Measurements from ENCODE around the gene TAF1. TPM values are rescaled to one million over a fixed set of nuclear protein-coding genes. Genes with fewer than 3 reads are reported as not detected.

Gene TAF1
- total and polyA plus RNA-seq, 10 of the 15 experiments (the other 5 are each of a cell fraction or from before 2014, with no cell fraction given) = 4.1 to 24.2 (median 17.2) TPM

DNA sequence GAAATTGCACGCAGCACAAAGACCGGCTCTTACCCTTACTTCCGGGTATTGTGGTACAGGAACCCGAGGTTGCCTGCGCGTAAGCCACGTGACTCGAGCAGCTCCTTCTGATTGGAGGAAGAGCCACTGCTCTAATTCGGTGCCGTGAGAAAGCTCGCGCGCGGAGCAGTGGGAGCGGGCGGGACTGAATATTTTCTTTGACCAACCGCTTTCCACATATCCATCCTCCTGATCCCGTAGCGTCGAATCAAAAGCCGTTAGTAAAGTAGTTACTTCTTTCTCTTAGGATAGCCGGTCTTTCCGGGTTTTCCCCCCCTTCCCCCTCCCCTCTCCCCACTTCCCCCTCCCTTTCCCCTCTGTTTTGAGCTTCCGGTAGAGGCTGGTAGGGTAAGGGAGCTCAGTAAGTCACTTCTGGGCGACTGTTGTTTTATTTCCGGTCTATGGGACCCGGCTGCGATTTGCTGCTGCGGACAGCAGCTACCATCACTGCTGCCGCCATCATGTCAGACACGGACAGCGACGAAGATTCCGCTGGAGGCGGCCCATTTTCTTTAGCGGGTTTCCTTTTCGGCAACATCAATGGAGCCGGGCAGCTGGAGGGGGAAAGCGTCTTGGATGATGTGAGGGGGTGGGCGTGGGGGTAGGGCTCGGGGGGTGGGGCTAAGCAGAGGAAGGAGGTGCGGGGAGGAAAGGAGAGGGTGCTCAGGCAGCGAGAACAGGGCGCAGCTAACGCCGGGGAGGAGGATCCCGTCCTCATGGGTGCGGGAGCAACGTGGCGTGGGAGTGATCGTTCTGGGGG, at the start of gene TAF1 (continued):
- TF ChIP-seq HDAC2 (IDR thresholded peaks at IDR 0.05) (no peak), SIX5 (IDR thresholded peaks at IDR 0.05; ENCODE audit: low read depth, low read length, severe bottlenecking) (no peak), SMARCA5 (IDR thresholded peaks at IDR 0.05) (no peak), SP1 (IDR thresholded peaks at IDR 0.05; ENCODE audit: low read depth, low read length) (no peak), ZNF207 (IDR thresholded peaks at IDR 0.05; ENCODE audit: borderline replicate concordance) (no peak), SMAD1 (IDR thresholded peaks at IDR 0.05; ENCODE audit: low read depth, partially characterized antibody) (no peak), MYC (IDR thresholded peaks at IDR 0.05; ENCODE audit: insufficient read depth, insufficient read length, insufficient replicate concordance, low read length, severe bottlenecking) (no peak), SUZ12 (IDR thresholded peaks at IDR 0.05; ENCODE audit: unreplicated experiment) (no peak), POLR2AphosphoS5 (IDR thresholded peaks at IDR 0.05; ENCODE audit: low read length) (peak; percentile 98; the same call in 1 of the 2 replicates), CHD2 (IDR thresholded peaks at IDR 0.05; ENCODE audit: borderline replicate concordance, low read depth, low read length) (peak; percentile 67; the same call in 1 of the 2 replicates), CREM (IDR thresholded peaks at IDR 0.05; ENCODE audit: low read depth) (peak; percentile 45; the same call in 1 of the 2 replicates), ESRRA (IDR thresholded peaks at IDR 0.05; ENCODE audit: low read length) (no peak), NFXL1 (IDR thresholded peaks at IDR 0.05; ENCODE audit: borderline replicate concordance) (no peak), ZBED1 (IDR thresholded peaks at IDR 0.05; ENCODE audit: borderline replicate concordance) (no peak), NRF1 (conservative IDR thresholded peaks at IDR 0.05; ENCODE audit: low read depth, low read length) (no peak), CBX5 (IDR thresholded peaks at IDR 0.05; ENCODE audit: low read depth) (no peak), MEF2B (IDR thresholded peaks at IDR 0.05; ENCODE audit: partially characterized antibody, poor library complexity, severe bottlenecking) (no peak), STAT3 (IDR thresholded peaks at IDR 0.05; ENCODE audit: low read depth, low read length) (no peak), MEF2A (IDR thresholded peaks at IDR 0.05; ENCODE audit: insufficient read depth, low read depth, low read length) (no peak), ZSCAN29 (IDR thresholded peaks at IDR 0.05) (no peak)
- TF ChIP-seq, protein P1, sequence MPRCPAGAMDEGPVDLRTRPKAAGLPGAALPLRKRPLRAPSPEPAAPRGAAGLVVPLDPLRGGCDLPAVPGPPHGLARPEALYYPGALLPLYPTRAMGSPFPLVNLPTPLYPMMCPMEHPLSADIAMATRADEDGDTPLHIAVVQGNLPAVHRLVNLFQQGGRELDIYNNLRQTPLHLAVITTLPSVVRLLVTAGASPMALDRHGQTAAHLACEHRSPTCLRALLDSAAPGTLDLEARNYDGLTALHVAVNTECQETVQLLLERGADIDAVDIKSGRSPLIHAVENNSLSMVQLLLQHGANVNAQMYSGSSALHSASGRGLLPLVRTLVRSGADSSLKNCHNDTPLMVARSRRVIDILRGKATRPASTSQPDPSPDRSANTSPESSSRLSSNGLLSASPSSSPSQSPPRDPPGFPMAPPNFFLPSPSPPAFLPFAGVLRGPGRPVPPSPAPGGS (IDR thresholded peaks at IDR 0.05; ENCODE audit: borderline replicate concordance, insufficient read depth, low read depth, low read length, poor library complexity, severe bottlenecking) = no peak
- TF ChIP-seq, protein P2, sequence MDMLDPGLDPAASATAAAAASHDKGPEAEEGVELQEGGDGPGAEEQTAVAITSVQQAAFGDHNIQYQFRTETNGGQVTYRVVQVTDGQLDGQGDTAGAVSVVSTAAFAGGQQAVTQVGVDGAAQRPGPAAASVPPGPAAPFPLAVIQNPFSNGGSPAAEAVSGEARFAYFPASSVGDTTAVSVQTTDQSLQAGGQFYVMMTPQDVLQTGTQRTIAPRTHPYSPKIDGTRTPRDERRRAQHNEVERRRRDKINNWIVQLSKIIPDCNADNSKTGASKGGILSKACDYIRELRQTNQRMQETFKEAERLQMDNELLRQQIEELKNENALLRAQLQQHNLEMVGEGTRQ (IDR thresholded peaks at IDR 0.05; ENCODE audit: borderline replicate concordance, low read depth, low read length) = peak; percentile 79
- TF ChIP-seq, protein P3, sequence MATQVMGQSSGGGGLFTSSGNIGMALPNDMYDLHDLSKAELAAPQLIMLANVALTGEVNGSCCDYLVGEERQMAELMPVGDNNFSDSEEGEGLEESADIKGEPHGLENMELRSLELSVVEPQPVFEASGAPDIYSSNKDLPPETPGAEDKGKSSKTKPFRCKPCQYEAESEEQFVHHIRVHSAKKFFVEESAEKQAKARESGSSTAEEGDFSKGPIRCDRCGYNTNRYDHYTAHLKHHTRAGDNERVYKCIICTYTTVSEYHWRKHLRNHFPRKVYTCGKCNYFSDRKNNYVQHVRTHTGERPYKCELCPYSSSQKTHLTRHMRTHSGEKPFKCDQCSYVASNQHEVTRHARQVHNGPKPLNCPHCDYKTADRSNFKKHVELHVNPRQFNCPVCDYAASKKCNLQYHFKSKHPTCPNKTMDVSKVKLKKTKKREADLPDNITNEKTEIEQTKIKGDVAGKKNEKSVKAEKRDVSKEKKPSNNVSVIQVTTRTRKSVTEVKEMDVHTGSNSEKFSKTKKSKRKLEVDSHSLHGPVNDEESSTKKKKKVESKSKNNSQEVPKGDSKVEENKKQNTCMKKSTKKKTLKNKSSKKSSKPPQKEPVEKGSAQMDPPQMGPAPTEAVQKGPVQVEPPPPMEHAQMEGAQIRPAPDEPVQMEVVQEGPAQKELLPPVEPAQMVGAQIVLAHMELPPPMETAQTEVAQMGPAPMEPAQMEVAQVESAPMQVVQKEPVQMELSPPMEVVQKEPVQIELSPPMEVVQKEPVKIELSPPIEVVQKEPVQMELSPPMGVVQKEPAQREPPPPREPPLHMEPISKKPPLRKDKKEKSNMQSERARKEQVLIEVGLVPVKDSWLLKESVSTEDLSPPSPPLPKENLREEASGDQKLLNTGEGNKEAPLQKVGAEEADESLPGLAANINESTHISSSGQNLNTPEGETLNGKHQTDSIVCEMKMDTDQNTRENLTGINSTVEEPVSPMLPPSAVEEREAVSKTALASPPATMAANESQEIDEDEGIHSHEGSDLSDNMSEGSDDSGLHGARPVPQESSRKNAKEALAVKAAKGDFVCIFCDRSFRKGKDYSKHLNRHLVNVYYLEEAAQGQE (IDR thresholded peaks at IDR 0.05; ENCODE audit: low read depth, low read length) = no peak

Data from GM12878 (cell line).